Smooth muscle cell of the pulmonary artery (primary cell): ENCODE data around the gene DBNDD1. TPM values are rescaled to one million over a fixed set of nuclear protein-coding genes. Genes with fewer than 3 reads are reported as not detected.

Experiments used
- total RNA-seq: library from RNA; depleted of rRNA; stranded (reverse); fragments of >200 nt; gene quantifications from 2 replicates; pipeline ENCODE4 v1.2.3, GENCODE V29; 2014

The DBNDD1 gene
- total RNA-seq: 1.9 and 5.4 TPM in 2 replicates

GRCh38 chr16:90018652-90019542 is at the start of gene DBNDD1:
TSS of gene DBNDD1 (minus strand) at chr16:90019456. CDS start at chr16:90019341, 115 bp downstream.

Other genes with a start within 250 kb of the DBNDD1 start
- gene FANCA, start 202.8 kb downstream of the DBNDD1 start, total RNA-seq: 4.2 and 5.4 TPM in 2 replicates
- gene SPIRE2, start 191.0 kb downstream of the DBNDD1 start, total RNA-seq: 0.72 and 1.1 TPM in 2 replicates
- 138 TPM in 2 replicates for gene TCF25, start 145.9 kb downstream of the DBNDD1 start, total RNA-seq
- 6.0 and 7.9 TPM in 2 replicates for gene MC1R, start 100.6 kb downstream of the DBNDD1 start, total RNA-seq
- gene TUBB3, start 96.1 kb downstream of the DBNDD1 start, total RNA-seq: 245 and 308 TPM in 2 replicates
- 71.6 and 86.4 TPM in 2 replicates for gene DEF8, start 70.7 kb downstream of the DBNDD1 start, total RNA-seq
- not detected in 2 replicates for gene PRDM7, start 57.9 kb upstream of the DBNDD1 start, total RNA-seq